GM18909 (cell line): ENCODE measurements around the gene GNL2.
"Not testable (repeated sequence)": the region's sequence is repeated elsewhere in the genome, so short reads cannot be mapped to it uniquely, and the experiment has no call there.

ENCODE experiments used
- ATAC-seq: cut with Tn5 transposase; IDR thresholded peaks from one replicate; pipeline ENCODE4 v1.9.1; 2021; ENCODE audit warnings: mild to moderate bottlenecking; ENCODE audit not compliant: unreplicated experiment, poor library complexity

The GNL2 gene

DNA sequence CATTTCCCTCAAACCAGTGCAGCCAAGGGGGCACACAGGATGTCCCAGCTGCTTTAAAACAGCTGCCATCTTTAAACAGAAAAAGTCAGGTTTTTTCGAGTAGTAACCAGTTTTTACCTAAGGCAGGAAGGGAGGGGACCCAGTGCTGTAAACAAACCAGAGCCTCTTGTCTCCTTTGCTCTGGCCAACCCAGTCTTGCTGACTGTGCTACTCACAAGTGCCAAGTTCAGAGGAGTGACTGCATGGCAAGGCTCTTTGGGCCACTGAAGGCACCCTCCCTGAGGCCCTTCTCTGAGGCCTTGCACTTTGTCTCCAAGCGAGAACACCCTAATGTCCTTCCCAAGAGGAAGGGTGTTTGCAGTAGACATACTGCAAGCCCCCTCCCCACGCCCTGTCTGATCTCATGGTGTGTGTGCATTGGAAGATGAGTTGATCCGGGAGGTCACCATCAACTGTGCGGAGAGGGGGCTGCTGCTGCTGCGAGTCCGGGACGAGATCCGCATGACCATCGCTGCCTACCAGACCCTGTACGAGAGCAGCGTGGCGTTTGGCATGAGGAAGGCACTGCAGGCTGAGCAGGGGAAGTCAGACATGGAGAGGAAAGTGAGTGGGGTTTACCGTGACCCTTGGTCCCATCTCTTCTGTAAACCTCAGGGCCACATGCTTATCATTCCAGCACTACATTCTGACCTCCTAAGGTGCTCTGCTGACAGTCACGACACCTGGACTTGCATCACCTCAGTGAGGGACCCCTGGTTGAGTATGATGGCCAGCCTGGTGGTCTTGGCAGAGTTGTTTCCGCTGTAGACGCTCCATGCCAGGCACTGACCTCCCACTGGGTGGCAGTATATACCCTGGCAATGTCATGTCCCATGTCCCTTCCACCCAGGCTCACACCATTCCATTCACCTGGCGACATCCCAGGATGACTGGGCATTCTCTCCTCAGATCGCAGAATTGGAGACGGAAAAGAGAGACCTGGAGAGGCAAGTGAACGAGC lies 34.3 kb downstream of the GNL2 start:
- ATAC-seq = no peak

DNA sequence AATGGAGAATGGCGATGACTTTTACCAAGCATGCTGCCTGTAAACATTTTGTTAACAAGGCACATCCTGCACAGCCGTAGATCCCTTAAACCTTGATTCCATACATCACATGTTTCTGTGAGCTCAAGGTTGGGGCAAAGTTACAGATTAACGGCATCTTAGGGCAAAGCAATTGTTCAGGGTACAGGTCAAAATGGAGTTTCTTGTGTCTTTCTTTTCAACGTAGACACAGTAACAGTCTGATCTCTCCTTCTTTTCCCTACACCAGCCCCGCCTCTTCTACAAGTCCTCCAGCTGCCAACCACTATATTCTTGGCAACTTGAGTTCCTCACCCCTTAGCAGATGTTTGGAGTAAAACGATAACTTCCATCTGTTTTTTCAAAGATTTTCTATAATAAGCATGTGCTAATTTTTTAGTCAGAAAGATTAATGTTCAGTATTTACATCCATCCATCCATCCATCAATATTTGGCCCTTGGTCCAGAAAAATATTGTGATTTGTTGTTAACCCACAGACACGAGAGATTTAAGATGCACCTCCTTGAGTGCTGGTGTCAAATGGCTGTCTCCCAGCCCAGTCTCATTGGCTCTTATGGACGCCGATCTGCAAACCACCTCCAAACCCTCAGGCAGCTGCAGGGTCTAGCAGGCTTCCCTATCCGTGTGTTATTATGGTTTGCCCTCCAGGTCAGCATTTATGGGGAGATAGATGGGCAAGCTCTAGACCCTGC lies 35.2 kb downstream of the GNL2 start:
- ATAC-seq = no peak

DNA sequence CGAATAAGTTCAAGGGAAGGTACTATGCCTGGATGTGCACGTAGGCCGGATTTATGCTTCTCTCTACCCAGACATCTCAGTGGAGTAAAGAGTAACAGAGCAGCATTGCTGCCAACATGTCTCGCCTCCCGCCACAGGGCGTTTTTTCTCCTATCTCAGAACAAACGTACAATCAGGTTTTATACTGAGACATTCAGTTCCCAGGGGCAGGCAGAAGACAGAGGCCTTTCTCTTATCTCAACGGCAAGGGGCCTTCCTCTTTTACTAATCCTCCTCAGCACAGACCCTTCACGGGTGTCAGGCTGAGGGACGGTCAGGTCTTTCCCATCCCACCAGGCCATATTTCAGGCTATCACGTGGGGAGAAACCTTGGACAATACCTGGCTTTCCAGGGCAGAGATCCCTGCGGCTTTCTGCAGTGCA lies 35.8 kb downstream of the GNL2 start:
- ATAC-seq = not testable (repeated sequence)

- ATAC-seq = no peak
Observed at GRCh38 chr1:37559080-37559479, 36.7 kb downstream of the GNL2 start.

DNA sequence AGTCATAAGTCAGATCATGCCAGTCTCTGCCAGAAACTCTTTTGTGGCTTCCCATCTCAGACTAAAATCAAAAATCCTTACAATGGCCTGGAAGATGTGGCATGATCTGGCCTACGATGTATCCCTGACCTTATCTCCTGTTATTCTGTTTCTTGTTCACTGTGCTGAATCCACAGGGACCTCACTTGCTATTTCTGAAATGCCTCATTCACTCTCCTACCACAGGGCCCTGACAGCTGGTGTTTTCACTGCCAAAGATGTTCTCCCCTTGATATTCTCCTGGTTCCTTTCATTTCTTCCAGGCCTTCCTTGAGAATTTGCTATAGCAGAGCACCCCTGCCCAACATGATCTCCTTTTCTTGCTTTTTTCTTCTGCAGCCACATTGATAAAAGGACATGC lies 37.3 kb downstream of the GNL2 start:
- no peak for ATAC-seq

DNA sequence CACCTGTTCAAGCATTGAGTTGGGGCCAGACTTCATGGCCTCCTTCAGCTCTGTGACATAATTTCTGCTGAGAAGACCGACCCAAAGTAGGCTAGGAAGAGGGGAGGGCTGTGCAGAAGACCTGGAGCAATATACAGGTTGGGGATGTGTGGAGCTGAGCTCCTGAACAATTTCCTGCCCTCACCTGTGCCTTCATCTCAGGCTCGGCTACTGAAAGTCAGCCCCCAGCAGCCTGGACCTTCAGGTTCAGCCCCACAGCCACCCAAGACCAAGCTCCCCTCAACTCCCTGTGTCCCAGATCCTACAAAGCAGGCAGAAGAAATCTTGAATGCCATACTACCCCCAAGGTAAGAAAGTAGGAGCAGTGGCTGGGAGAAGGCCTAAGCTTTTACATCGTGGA lies 38.3 kb downstream of the GNL2 start:
- no peak for ATAC-seq

DNA sequence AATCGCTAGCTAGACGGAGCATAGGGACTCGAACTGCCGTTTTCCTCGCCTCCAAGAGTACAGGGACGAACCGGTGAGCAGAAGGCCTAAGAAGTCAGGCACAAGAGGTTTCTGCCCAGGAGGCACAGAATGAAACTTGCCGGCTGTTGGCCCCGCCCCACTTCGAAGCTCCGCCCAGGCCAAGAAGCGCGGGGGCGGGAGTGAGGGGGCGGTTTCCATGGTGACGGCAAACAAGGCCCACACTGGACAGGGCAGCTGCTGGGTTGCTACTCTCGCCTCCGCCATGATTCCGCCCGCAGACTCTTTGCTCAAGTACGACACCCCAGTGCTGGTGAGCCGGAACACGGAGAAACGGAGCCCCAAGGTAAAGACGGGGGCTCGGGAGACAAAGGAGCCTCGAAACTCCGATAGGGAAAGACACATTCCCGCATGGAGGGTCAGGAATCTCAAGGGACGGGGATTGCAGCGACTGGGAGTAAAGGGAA lies 39.0 kb downstream of the GNL2 start, which contains the start of gene DNALI1:
TSS of gene DNALI1 (plus strand) at position 229 of the 485 bp plus-strand sequence. CDS start at position 284, 55 bp downstream.
- ATAC-seq = no peak

DNA sequence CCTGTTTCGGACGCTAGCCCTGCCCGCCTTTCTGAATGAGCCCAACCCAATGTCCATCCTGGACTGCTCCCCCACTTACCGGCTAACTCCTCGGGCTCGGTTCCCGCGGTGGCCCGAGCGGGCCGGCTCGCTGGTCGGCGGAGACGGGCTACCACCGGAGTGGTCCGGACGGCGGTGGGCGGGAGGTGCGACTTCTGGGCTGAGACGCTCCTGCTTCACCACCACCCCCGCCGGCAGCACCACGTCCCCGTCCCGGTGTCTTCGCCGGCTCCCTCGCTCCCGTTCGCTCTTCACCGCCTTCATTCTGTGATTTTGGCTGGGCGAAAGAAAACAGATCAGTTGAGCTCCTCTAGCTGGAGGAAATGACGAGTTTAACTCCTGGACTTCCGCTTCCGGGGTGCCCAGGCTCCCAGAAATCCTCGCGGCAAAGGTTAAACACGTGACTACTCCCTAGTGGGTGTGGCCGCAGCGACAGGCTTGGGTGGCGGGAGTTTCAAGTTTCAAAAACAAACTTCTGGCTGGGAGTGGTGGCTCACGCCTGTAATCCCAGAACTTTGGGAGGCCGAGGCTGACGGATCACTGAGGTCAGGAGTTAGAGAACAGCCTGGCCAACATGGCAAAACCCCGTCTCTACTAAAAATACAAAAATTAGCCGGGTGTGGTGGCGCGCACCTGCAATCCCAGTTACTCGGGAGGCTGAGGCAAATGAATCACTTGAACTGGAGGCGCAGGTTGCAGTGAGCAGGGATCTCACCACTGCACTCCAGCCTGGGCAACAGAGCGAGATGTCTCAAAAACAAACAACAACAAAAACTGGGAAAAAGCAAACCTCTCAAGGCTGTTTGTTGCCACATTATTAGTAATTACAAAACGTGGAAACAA lies 41.6 kb downstream of the GNL2 start, which contains the start of gene SNIP1:
TSS of gene SNIP1 (minus strand) at position 367 of the 882 bp plus-strand sequence. CDS start at position 303, 64 bp downstream.
- ATAC-seq = peak; percentile 91

GRCh38 chr1:37553598-37553926 lies 42.2 kb downstream of the GNL2 start:
- no peak for ATAC-seq

DNA sequence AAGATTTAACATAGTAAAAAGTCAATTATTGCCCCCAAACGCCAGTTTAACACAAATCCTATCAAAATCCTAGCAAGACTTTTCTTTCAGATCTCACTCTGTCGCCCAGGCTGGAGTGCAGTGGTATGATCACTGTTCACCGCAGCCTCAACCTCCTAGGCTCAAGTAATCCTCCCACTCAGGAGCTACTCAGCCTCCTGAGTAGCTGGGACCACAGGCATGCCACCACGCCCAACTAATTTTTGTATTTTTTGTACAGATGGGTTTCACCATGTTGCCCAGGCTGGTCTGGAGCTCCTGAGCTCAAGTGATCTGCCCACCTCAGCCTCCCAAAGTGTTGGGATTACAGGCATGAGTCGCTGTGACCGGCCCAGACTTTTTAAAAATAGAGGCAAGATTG lies 46.4 kb downstream of the GNL2 start:
- ATAC-seq = no peak

DNA sequence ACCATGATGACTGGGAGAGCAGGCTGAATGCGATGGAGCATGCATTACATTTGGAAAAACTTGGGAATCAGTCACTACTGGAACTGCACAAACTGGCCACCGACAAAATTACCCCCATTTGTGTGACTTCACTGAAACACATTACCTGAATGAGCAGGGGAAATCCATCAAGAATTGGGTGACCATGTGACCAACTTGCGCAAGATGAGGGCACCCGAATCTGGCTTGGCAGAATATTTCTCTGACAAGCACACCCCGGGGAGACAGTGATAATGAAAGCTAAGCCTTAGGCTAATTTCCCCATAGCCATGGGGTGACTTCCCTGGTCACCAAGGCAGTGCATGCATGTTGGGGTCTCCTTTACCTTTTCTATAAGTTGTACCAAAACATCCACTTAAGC lies 50.7 kb downstream of the GNL2 start:
- no peak for ATAC-seq

- ATAC-seq = no peak
Observed at GRCh38 chr1:37544530-37544929, 51.2 kb downstream of the GNL2 start.

- no peak for ATAC-seq
Observed at GRCh38 chr1:37540036-37540785, 55.5 kb downstream of the GNL2 start.

GRCh38 chr1:37539154-37539553 lies 56.6 kb downstream of the GNL2 start:
- ATAC-seq = not testable (repeated sequence)

- no peak for ATAC-seq
Observed at GRCh38 chr1:37537378-37537777, 58.4 kb downstream of the GNL2 start.

GRCh38 chr1:37533317-37534093 lies 62.2 kb downstream of the GNL2 start:
- ATAC-seq = no peak

GRCh38 chr1:37532418-37533156 lies 63.1 kb downstream of the GNL2 start:
- not testable (repeated sequence) for ATAC-seq

GRCh38 chr1:37529888-37530287 lies 65.8 kb downstream of the GNL2 start:
- not testable (repeated sequence) for ATAC-seq
